GM19455 (cell line): ENCODE data around the gene LRRC7.

Source experiments
- ATAC-seq: cut with Tn5 transposase; IDR thresholded peaks from one replicate; pipeline ENCODE4 v1.9.1; 2021; ENCODE audit not compliant: unreplicated experiment

The LRRC7 gene

DNA sequence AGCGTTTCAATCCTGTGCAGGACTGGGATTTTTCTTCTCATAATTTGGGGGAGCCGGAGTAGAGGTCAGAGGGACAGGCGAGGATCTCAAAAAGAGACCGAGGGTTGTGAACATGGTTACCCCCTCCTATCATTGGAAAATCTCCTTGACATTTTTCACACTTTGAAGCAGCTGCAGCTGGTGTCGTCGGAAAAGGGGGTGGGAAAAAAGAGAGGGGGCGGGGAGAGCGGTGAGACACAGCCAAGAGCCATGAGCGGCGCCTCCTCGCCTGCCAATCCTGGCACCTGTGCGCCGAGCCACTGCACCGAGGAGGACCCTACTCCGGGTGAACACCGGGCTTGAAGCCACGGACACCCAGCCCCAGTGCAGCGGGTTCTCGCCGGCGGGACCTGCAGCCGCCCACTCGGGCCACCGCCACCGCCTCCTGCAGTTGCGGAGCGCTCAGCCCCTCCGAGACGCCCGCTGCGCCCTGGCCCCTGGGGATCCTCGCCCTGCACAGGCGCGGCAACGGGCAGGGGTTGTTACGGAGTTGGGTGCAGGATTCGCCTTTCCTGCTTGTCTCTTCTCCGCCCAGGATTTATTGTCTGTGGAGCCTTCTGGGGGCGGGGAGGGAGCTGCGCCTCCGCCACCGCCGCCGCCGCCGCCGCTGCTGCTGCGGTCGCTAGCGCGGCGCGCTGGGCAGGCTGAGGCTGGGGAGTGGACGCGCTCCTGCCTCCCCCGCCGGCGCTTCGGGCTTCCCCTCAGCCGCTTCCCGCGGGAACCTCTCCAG, at the start of gene LRRC7:
LRRC7 (plus strand) TSS at position 271 of the 769 bp plus-strand sequence. CDS start 718 bp downstream, outside the sequence.
- ATAC-seq = peak; percentile 9

DNA sequence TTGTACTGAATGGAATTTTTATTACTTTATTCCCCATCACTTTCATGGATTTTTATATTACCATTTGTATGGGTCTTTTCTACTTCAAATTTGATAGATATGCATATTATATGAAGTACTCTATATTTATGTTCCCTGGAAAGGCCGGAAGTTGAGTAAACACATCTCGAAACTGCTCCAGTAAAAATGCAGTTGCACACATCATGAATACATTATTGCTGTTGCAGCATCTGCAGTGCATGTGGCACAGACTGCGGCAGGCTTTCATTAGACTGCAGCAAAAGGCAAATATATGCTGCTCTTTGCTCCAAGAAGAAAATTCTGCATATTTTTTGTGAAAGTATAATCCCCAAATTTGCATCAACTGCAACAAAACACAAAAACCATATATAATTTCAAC, 48.7 kb upstream of the LRRC7 start:
- ATAC-seq = no peak

DNA sequence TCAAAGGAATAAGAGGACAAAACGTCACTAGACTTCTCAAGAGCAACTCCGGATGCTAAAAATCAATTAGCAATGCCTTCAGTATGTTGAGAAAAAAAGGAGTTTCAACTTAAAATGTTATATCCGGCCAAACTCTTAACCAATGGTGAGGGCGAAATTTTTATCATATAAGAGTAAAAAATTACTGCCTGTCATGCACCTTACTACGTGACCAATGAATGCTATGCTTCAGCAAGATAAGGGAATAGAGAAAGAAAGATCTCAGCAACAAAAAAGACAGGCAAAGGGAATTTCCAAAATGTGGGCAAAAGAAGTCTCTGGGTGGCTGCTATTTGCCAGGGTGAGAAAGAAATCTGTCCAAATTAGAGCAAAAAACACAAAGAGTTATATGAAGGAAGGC, 47.4 kb upstream of the LRRC7 start:
- ATAC-seq = no peak

DNA sequence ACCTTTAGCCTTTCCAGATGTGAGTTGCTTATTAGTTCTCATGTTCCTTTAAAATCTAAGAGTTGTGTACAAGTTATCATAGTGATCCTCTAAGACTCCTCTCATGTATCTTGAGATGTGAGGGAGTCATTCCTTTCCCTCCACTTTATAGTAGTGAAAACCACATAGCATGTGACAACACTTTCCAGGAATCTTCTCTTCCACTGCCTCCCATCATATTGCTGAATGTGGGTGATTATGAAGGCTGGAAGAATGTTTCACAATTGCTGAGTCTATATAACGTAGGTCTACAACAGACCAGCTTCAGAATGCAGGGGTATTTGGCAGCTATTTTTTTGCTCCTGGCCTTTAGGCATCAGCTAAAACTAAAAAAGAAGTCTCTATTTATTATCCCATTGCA, 44.7 kb upstream of the LRRC7 start:
- no peak for ATAC-seq

DNA sequence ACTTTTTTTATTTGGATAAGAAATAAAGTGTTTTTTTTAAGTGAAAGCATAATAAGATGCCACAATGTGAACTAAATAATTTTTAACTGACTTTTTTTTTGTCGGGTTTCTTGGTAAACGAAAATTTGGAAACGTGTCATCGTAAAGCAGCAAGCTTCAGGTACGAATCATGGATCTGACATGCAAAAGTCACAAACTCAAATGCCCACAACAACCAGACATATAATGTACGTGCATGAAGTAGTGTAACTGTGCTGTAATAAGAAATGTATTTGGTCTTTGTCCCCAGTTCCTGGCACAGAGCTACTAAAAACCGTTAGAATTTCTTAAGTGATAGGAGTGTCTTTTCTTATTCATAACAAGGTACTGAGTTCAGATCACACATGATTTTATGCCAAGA, 44.3 kb upstream of the LRRC7 start:
- no peak for ATAC-seq

DNA sequence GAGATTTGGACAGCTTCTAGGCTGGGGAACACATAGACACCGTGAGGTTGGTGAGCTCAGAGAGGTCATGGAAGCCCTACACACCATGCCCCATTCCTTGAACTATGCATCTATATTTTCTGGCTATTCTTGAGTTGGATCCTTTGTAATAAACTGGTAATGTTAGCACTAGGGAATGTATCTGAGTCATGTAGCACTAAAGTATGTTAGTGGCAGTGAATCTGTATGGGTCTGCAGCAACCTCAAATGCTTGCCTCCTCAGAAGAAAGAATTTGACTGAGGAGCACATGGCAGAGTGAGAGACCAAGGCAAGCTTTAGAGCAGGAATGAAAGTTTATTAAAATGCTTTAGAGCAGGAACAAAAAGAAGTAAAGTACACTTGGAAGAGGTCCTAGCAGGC, 43.7 kb upstream of the LRRC7 start:
- no peak for ATAC-seq

DNA sequence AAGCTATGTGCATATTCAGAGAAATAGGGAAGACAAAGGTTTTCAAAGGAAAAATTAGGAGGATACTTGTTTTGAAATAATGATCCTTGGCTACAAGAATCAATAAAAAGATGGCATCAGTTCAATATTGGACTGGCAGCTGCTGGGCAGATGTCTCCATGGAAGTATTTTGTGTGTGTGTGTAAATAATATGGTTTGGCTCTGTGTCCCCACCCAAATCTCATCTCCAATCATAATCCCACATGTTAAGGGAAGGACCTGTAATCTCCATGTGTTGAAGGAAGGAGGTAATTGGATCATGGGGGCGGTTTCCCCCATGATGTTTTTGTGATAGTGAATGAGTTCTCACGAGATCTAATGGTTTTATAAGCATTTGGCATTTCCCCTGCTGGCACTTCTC, 40.4 kb upstream of the LRRC7 start:
- no peak for ATAC-seq

DNA sequence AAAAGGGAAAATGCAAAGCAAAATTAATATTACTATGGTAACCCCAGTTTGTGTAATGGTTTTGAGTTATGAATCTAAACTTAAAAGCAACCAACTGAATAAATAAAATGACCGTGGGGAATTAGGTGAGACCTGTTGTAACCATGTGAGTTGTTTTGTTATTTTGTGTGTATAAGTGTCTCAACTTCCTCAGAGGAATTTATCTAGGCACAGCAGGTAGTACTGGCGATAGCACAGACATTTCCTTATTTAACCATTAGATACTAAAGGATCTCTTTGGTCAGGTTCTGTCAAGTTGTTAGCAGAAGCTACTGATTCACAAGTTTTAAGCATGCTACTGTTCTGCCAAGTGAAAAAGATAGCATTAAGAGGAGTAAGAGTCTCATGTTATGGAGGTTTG, 39.3 kb upstream of the LRRC7 start:
- no peak for ATAC-seq

DNA sequence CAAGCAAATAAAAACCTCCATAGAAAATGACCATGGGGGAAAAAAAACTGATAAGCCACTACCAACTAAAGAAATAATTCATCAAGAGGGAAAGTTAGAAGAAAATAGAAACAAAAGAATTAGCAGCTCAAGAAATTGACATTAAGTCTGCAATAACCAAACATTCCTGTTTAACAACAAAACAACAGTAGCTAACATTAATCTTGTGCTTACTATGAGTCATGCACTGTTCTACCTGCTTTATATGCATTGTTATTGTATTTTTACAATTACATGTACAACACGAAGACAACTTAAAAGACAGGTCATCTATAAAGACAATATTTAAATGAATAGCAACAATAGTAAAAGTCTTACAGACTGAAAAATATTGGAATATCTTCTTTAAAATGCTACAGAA, 34.4 kb upstream of the LRRC7 start:
- ATAC-seq = no peak

DNA sequence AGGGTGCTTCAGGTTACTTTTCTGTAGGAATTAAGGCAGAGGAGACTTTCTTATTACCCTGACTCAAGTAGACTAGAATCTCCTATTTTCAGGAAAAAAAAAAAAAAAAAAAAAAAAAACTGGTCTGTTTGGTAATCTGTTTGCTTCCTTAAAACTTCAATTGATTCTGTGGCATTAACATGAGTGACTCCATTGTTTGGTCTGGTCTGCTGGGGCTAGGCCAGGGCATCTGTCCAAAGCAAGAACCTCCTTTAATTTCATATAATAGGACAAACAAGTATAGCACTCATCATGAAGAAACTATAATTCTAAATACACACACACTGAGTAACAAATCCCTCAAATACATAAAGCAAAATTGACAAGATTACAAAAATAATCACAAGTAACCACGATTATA, 32.9 kb upstream of the LRRC7 start:
- no peak for ATAC-seq

DNA sequence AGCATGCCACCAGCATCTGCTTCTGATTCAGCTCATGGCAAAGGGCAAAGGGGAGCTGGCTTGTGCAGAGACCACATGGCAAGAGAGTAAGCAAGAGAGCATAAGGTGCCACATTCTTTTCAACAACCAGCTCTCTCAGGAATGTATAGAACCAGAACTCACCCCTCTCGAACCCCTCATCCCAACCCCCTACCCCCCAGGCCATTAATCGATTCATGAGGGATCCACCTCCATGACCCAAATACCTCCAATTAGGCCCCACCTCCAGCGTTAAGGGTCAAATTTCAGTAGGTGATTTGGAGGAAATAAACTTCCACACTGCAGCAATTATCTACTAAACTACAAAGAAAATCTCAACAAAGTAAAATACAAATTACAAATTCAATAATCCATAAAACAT, 32.2 kb upstream of the LRRC7 start:
- no peak for ATAC-seq

DNA sequence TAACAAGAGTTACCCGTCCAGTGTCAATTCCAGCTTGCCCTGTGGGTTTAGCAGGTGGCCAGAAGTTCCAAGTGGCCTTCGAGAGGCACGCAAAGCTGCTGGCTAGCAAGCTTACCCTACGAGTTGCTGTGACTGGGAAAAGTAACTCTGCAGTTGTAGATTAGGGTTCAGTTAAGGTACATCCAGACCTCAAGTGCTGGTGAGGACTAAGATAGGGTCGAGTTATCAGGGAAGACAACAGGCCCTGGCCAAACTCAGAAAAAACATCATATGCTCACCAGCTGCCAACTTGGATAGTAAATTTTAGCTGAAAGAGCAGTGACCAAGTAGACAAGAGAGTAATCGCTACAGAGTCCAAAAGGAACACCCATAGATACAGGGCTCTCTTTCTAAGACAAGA, 27.7 kb upstream of the LRRC7 start:
- no peak for ATAC-seq

DNA sequence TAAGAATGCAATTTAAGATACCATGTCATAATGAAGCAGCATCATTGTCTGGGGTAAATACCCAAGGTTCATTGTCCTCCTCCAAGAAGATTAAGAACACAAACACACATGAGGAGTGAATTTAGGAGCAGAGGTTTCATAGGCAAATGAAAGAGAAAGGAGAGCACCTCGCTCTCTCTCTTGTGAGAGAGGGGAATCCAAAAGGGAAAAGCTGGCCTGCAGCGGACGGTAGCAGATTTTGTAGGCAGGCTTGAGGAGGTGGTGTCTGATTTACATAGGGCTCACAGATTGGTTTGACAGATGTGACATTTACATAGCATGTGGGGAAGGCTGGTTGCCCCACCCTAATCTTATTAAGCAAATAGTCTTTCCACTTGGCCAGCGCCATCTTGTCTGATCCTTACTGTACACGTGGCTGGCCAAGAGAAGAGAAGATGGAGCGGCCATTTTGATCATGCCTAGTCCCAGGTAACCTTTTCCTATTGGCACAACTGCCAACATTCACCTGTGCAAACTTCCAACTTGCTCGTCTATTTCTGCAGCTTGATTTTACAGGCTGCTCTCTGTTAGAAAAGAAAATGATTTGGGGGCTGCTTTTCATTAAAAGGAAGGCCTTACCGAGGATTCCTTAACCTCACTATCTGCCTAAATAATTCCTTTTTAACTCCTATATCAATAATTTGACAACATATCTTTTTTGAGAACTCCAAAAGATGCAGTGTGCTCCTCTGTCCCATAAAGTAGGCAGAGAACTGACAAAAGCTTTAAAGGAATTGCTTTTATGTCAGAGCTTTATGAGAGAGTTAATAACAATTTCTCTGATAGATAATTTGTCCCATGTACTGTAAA, 16.0 kb upstream of the LRRC7 start:
- no peak for ATAC-seq

DNA sequence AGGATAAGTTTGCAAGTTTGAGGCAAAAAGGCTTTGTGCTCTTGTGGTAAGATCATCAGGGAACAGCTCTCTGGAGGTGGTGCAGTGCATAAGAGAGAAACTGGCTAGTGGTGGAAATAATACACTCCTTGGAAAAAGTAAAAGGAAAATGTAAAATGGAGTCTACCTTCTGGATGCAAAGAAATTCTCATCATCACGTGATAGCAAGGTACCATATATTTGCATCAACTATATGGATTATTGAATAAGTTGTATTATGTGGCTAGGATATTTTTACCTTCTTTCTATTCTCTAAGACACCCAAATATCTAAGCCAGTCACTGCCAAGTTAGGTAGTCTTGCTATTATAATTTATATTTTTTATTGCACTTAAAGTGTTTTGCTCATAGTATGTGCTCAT, 14.0 kb upstream of the LRRC7 start:
- no peak for ATAC-seq

DNA sequence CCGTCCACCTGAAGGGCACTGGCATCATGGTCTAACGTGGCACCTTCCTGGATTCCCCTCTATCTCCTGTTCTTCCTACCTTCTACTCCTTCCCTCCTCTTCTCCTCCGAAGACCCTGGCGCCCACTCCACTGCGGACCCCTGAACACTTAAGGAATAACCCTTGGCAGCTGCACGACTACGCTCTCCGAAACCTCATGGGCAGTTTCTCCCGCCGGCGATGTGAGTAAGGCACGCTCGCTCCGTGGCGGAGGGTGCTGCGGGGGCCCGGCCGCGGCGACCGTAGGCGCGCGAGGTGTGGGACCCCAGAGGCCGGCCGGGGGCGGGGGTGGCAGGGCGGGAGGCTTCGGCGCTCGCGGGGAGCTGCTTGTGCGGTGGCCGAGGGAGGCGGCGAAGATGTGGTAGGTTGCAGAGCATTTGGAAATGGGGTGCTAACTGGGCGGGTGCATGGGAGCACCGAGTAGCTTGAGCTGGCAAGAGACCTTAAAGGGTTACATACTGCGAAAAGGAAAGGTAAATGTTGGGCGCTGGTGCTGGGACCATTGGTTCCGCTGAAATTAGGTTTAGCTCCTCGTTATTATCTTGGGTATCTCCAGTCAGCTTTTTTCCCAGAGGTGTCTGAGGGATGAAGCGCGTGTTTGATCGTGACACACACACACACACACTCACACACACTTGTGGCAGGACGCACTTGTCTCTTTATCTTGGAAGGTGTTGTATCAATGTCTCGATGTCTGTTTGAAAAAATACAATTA, 876 bp downstream of the LRRC7 start:
- no peak for ATAC-seq

DNA sequence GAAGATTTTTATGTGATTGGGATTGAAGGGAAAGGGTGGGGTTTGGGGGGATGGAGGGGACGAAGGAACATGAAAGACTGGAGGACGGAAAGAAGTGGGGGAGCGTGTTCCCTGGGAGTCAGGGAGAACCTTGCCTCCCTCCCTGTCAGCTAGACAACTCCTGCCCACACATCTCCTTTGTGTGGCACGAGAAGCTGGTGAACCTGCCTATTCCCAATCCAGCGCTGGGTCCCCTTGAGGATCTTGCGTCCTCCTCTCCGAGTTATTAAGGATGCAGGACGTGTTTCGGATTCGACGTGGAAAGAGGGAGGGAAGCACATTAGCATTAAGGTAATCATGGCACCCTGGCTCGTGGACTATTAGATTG, 1.4 kb downstream of the LRRC7 start:
- no peak for ATAC-seq

DNA sequence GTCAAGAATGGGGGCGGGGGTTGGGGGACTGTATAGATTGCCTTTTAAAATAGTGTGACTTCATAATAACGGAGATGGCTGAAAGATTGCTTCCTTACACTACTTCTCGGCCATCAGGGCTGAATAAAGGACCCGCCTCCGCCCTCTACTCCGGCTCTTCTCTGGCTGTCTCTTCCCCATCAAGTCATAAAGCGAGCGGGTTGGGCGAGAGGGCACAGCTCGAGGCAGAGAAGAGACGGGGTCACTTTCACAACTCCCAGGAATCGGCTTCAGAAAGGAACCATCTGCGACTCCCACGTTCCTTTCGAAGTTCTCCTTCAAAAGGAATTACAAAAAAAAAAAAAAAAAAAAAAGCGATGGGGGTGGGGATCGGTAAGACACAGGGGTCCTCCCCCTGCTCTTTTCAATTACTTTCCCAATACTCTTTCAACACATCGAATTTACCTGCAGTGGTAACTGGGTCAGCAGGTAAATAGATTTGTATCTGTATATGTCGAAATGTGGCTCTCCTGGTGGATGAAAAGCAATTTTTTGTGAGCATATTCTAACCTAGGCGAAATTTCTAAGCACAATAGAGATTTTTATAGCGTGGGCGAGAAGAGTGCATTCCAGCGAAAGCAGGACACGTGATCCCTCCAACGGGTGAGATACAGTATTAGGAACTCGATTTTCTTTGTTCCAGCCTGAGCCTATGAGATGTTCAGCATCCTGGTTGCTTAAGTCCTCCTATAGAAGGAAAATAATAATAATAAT, 2.0 kb downstream of the LRRC7 start:
- no peak for ATAC-seq

DNA sequence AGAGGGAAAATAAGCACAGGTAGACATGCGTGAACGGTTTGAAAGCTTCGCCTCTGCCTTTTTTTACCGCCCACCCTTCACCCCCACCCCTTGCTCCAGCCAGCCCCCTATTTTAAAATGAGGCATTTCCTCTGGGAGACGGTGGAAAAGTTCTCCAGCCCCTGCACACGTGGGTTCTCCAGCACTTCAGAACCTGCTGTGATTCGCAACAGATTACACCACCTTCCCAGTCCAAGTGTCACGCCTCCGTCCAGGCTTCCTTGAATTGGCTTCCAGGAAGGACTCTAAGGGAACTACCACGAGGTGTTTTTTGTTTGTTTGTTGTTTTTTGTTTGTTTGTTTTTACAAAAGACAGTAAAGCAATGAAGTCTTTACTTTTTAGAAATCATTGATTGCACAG, 2.6 kb downstream of the LRRC7 start:
- no peak for ATAC-seq

DNA sequence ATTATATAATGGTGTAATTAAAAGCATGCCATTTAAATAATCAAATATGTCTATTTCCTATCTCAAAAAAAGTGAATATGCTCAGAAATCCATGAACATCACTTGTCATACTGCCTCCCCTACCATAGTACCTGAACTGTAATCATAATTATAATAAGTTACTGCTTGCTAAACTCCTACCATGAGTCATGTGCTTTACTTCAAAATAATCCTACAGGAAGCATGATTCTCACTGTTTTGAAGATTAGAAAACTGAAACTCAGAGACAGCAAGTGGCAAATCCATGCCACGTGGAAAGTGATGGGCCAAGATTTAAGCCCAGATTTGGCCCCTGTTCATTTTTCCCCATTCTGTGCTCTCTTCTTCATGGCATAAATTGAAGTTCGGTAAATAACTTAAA, 5.2 kb downstream of the LRRC7 start:
- no peak for ATAC-seq

DNA sequence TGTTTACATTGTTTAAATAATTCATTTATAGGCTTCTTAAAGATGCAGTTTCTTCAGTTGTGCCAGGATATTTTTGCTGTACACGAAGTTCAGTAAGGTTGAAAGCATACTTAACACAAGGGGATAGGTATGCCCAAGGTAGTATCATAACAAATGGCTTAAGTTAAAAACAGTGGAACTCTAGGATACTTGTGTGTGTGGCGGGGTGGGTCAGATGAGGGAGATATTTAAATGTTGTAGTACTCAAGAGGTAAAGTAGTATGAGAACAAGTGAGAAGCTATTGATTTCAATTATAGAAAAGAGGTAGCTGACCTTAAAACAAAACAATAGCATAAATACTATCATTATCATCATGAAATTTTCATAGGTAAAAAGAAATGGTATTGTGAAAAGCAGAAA, 6.2 kb downstream of the LRRC7 start:
- ATAC-seq = no peak

DNA sequence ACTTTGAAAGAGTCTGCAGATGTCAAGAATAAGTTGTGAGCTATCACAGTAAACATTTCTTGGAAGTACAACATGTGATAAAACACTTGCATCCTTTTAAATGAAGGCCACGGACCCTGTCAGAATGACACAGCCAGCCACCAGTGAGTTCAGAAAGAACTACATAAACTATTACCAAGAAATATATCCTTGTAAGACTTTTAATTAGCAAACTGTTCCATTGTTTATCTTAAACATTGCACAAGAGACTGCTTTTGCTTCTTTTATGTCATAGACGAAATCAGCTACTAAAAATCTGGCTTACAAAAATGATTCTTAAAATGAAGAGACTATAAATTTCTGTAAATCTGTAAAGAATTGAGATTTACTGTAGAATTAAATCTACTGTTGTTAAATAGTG, 17.9 kb downstream of the LRRC7 start:
- no peak for ATAC-seq
